ENCODE measurements around the gene CLECL1. TPM values are rescaled to one million over a fixed set of nuclear protein-coding genes. Genes with fewer than 3 reads are reported as not detected.
A peak's percentile ranks its signal among the peaks of the same experiment; 100 is the strongest.

Gene CLECL1
- total and polyA plus RNA-seq, 12 donors: 0.38 to 1.9 (median 1.2) TPM; not detected in 4

GRCh38 chr12:9773216-9773877 is 40.5 kb upstream of the CLECL1 start:
- no peaks in the 10 kb centered on the region for H3K4me1 ChIP-seq (replicated peaks in 1 of 2)
- DNase-seq: no peak
- no peaks in the 10 kb centered on the region for H3K36me3 ChIP-seq (replicated peaks in 1 of 2)
- H3K9me3 ChIP-seq (replicated peaks in 1 of 3): no peaks in the 10 kb centered on the region
- no peaks in the 10 kb centered on the region for H3K27me3 ChIP-seq
- no peak overlapping the region for H3K4me3 ChIP-seq
- intact Hi-C loops (cut with DNase I): no loop called here
- TF ChIP-seq POLR2A (IDR thresholded peaks at IDR 0.05) (no peak), CTCF (IDR thresholded peaks at IDR 0.05) (no peak)
- 51 to 71% (median 68%) methylated on average over 2 of the region's 2 CpGs for WGBS, 4 donors
- H3K27ac ChIP-seq: no peak overlapping the region

GRCh38 chr12:9763025-9763424 is 30.1 kb upstream of the CLECL1 start:
- H3K27ac ChIP-seq: no peak overlapping the region
- H3K4me1 ChIP-seq (replicated peaks in 1 of 2): no peaks in the 10 kb centered on the region
- intact Hi-C loops (cut with DNase I): no loop called here
- no peaks in the 10 kb centered on the region for H3K27me3 ChIP-seq
- no peak overlapping the region for H3K4me3 ChIP-seq
- H3K36me3 ChIP-seq (replicated peaks in 1 of 2): no peaks in the 10 kb centered on the region
- no peak for DNase-seq
- no peak for TF ChIP-seq CTCF (IDR thresholded peaks at IDR 0.05)
- no peak for TF ChIP-seq POLR2A (IDR thresholded peaks at IDR 0.05)
- H3K9me3 ChIP-seq (replicated peaks in 1 of 3): no peaks in the 10 kb centered on the region
- WGBS, 4 donors: 43 to 65% (median 57%) methylated on average over 2 of the region's 2 CpGs

- no peak for DNase-seq
- Histone ChIP-seq H3K27me3 (no peaks in the 10 kb centered on the region), H3K36me3 (replicated peaks in 1 of 2) (no peaks in the 10 kb centered on the region), H3K9me3 (replicated peaks in 1 of 3) (no peaks in the 10 kb centered on the region), H3K27ac (no peak overlapping the region), H3K4me3 (no peak overlapping the region), H3K4me1 (replicated peaks in 1 of 2) (no peaks in the 10 kb centered on the region)
- intact Hi-C loops (cut with DNase I): no loop called here
- WGBS, 4 donors: 87 to 92% (median 90%) methylated on average over 5 of the region's 5 CpGs
- TF ChIP-seq POLR2A (IDR thresholded peaks at IDR 0.05): no peak
- TF ChIP-seq CTCF (IDR thresholded peaks at IDR 0.05): no peak
Measured at GRCh38 chr12:9762369-9762768, 29.5 kb upstream of the CLECL1 start.

- TF ChIP-seq POLR2A (IDR thresholded peaks at IDR 0.05): no peak
- no peak for TF ChIP-seq CTCF (IDR thresholded peaks at IDR 0.05)
- DNase-seq: no peak
- Histone ChIP-seq H3K4me3 (no peak overlapping the region), H3K4me1 (replicated peaks in 1 of 2) (no peaks in the 10 kb centered on the region), H3K9me3 (replicated peaks in 1 of 3) (no peaks in the 10 kb centered on the region), H3K36me3 (replicated peaks in 1 of 2) (no peaks in the 10 kb centered on the region), H3K27ac (peak overlapping the region in 1 of 5 donors; percentile 15), H3K27me3 (no peaks in the 10 kb centered on the region)
- 53 to 65% (median 63%) methylated on average over 4 of the region's 4 CpGs for WGBS, 4 donors
- intact Hi-C loops (cut with DNase I): no loop called here
Measured at GRCh38 chr12:9761419-9761781, 28.5 kb upstream of the CLECL1 start.
